PC-9 (cell line): ENCODE data around the gene ASB12. TPM values are rescaled to one million over a fixed set of nuclear protein-coding genes. Genes with fewer than 3 reads are reported as not detected.

ENCODE experiments used
- BruUV-seq: library from RNA; stranded (reverse); fragments of 400-500 nt; replicated peaks from 2 replicates; lab custom pipeline; 2021; lab: Mats Ljungman, UMichigan
- CTCF ChIA-PET: fragments of 300-600 bp; sonication (Branson Sonifier 250); formaldehyde crosslinking; loops from one replicate; lab custom pipeline; 2022; ENCODE audit warnings: antibody characterized with exemption; lab: Charles Lee
- POLR2A ChIA-PET: fragments of 300-600 bp; sonication (Branson Sonifier 250); formaldehyde crosslinking; loops from one replicate; lab custom pipeline; 2022; ENCODE audit warnings: antibody characterized with exemption; ENCODE audit not compliant: unreplicated experiment; lab: Charles Lee
- DNase-seq, 2 experiments: peaks; one replicate each; pipeline versions ENCODE4 v3.0.0 to v3.0.0-alpha.2; 2015 to 2022; ENCODE audit warnings: mixed read lengths in 1 of 2
- H2AFZ ChIP-seq: fragments of 200-600 bp; sonication (generic); 2 replicates; pipeline ENCODE4 v1.8.1; 2017; ENCODE audit warnings: antibody characterized with exemption
- H3F3A ChIP-seq: fragments of 200-600 bp; sonication (generic); 2 replicates; pipeline ENCODE4 v1.8.1; 2017; ENCODE audit warnings: antibody characterized with exemption, mild to moderate bottlenecking, low read depth; ENCODE audit not compliant: insufficient read depth
- H3K27ac ChIP-seq: fragments of 200-600 bp; sonication (generic); 2 replicates; pipeline ENCODE4 v1.6.1; 2016; ENCODE audit warnings: mixed run types
- H3K27me3 ChIP-seq: fragments of 200-600 bp; sonication (generic); 2 replicates; pipeline ENCODE4 v1.6.1; 2016; ENCODE audit warnings: low read depth, mixed run types; ENCODE audit not compliant: insufficient read depth
- H3K36me3 ChIP-seq: fragments of 200-600 bp; sonication (generic); 2 replicates; pipeline ENCODE4 v1.6.1; 2016; ENCODE audit warnings: low read depth, mixed run types
- H3K4me1 ChIP-seq: fragments of 200-600 bp; sonication (generic); replicated peaks from 2 replicates; pipeline ENCODE4 v1.6.1; 2016; ENCODE audit warnings: mixed run types; ENCODE audit not compliant: insufficient read depth
- H3K4me2 ChIP-seq: fragments of 200-600 bp; sonication (generic); 2 replicates; pipeline ENCODE4 v1.6.1; 2017; ENCODE audit warnings: mixed run types
- H3K4me3 ChIP-seq: fragments of 200-600 bp; sonication (generic); 2 replicates; pipeline ENCODE4 v1.6.1; 2016; ENCODE audit warnings: mixed run types
- H3K79me2 ChIP-seq: fragments of 200-600 bp; sonication (generic); 2 replicates; pipeline ENCODE4 v1.6.1; 2017; ENCODE audit warnings: low read depth, mixed run types
- H3K9me2 ChIP-seq: fragments of 200-600 bp; sonication (generic); 2 replicates; pipeline ENCODE4 v1.8.1; 2017; ENCODE audit warnings: mild to moderate bottlenecking; ENCODE audit not compliant: insufficient read depth
- H3K9me3 ChIP-seq: fragments of 200-600 bp; sonication (generic); 2 replicates; pipeline ENCODE4 v1.8.1; 2016; ENCODE audit warnings: low read depth; ENCODE audit not compliant: insufficient read depth
- H4K20me1 ChIP-seq: fragments of 200-600 bp; sonication (generic); 2 replicates; pipeline ENCODE4 v1.8.1; 2017; ENCODE audit not compliant: insufficient read depth
- EZH2 ChIP-seq: fragments of 200-600 bp; sonication (generic); IDR thresholded peaks from 2 replicates; pipeline ENCODE4 v1.8.0; 2017; ENCODE audit warnings: antibody characterized with exemption, low read depth
- intact Hi-C: fragments of 100-400 bp; cut with micrococcal nuclease; formaldehyde crosslinking; loops from one replicate; pipeline ENCODE4 v1.10.0; 2022; ENCODE audit not compliant: unreplicated experiment
- total RNA-seq: library from RNA; stranded (reverse); gene quantifications from 2 replicates; pipeline ENCODE4 v1.2.3, GENCODE V29; 2021
- TF ChIP-seq, protein P1 (sequence below): fragments of 200-600 bp; sonication (generic); conservative IDR thresholded peaks from 2 replicates; pipeline ENCODE4 v1.6.1; 2017; ENCODE audit warnings: mixed run types, antibody characterized with exemption, mild to moderate bottlenecking, moderate library complexity

The ASB12 gene
- total RNA-seq, 1 experiment from 2014 or later = not detected

- H3K27me3 ChIP-seq = no peaks in the 10 kb centered on the region
- H3K36me3 ChIP-seq = no peaks in the 10 kb centered on the region
- ChIA-PET CTCF (interaction anchor here (0.7 kb wide), 1 partner anchor 23 kb away, joined by 4 read pairs; no protein-coding TSS in a partner anchor), POLR2A (interaction anchor here (0.6 kb wide), 1 partner anchor 54 kb away, joined by 6 read pairs; no protein-coding TSS in a partner anchor)
- no peaks in the 10 kb centered on the region for H4K20me1 ChIP-seq
- intact Hi-C loops = loop anchor here (5.0 to 10.0 kb wide), 2 partner anchors 114 to 1329 kb away; partner anchors contain the start of gene LAS1L
- TF ChIP-seq, protein P1, sequence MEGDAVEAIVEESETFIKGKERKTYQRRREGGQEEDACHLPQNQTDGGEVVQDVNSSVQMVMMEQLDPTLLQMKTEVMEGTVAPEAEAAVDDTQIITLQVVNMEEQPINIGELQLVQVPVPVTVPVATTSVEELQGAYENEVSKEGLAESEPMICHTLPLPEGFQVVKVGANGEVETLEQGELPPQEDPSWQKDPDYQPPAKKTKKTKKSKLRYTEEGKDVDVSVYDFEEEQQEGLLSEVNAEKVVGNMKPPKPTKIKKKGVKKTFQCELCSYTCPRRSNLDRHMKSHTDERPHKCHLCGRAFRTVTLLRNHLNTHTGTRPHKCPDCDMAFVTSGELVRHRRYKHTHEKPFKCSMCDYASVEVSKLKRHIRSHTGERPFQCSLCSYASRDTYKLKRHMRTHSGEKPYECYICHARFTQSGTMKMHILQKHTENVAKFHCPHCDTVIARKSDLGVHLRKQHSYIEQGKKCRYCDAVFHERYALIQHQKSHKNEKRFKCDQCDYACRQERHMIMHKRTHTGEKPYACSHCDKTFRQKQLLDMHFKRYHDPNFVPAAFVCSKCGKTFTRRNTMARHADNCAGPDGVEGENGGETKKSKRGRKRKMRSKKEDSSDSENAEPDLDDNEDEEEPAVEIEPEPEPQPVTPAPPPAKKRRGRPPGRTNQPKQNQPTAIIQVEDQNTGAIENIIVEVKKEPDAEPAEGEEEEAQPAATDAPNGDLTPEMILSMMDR = no peak; the same call in 1 of the 2 replicates
- TF ChIP-seq EZH2 = no peak
- peaks cover 11% of the 10 kb centered on the region for H3K4me1 ChIP-seq
- H3K9me3 ChIP-seq = no peaks in the 10 kb centered on the region
- peak overlapping the region; percentile 81 for H3K4me3 ChIP-seq
- TSS peak; percentile 82 for BruUV-seq
- H3K27ac ChIP-seq = peak overlapping the region; percentile 84
- H3F3A ChIP-seq = peaks cover 11% of the 10 kb centered on the region; the same call in 1 of the 2 replicates
- H3K79me2 ChIP-seq = peaks cover 11% of the 10 kb centered on the region; the same call in 1 of the 2 replicates
- no peaks in the 10 kb centered on the region for H3K9me2 ChIP-seq
- peak; percentile 86 to 94 for DNase-seq
- H2AFZ ChIP-seq = peak overlapping the region; percentile 97
- peak overlapping the region; percentile 95 for H3K4me2 ChIP-seq
Observed at GRCh38 chrX:64205735-64206501, 24.5 kb downstream of the ASB12 start.

DNA sequence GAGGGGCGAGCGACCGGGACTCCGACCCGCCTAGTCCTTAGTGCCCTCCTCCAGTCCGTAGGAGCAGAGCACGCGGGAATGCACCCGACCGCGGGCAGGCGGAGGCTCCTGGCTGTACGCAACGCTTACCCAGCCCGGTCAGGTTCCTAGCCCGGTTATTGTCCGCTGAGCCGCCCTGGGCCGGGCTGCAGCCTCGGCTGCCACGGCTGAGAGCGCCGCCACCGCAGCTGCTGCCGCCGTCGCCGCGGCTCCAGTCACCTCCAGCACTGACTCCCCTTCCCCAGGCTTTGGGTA is 25.0 kb downstream of the ASB12 start, which contains the start of gene AMER1:
AMER1 (minus strand) TSS at position 268 of the 294 bp plus-strand sequence. CDS start 12,422 bp downstream, outside the sequence.
- peak within 1 kb of the TSS; percentile 95 for H3K4me2 ChIP-seq
- intact Hi-C loops = loop anchor here (5.0 to 10.0 kb wide), 2 partner anchors 113 to 1329 kb away; partner anchors contain the start of gene LAS1L
- H3K79me2 ChIP-seq = peaks cover 11% of the 10 kb centered on the region; the same call in 1 of the 2 replicates
- H3K9me2 ChIP-seq = no peaks in the 10 kb centered on the region
- H2AFZ ChIP-seq = peak within 1 kb of the TSS; percentile 97
- DNase-seq = no peak
- H3K36me3 ChIP-seq = no peaks in the 10 kb centered on the region
- H3K9me3 ChIP-seq = no peaks in the 10 kb centered on the region
- no peaks in the 10 kb centered on the region for H3K27me3 ChIP-seq
- BruUV-seq = no TSS peak
- no peak for TF ChIP-seq EZH2
- TF ChIP-seq, protein P1 = no peak
- ChIA-PET CTCF (no interaction called here), POLR2A (interaction anchor here (0.6 kb wide), 1 partner anchor 54 kb away, joined by 6 read pairs; no protein-coding TSS in a partner anchor)
- peak within 1 kb of the TSS; percentile 84 for H3K27ac ChIP-seq
- peaks cover 11% of the 10 kb centered on the region; the same call in 1 of the 2 replicates for H3F3A ChIP-seq
- peaks cover 11% of the 10 kb centered on the region for H3K4me1 ChIP-seq
- H4K20me1 ChIP-seq = no peaks in the 10 kb centered on the region
- H3K4me3 ChIP-seq = peak within 1 kb of the TSS; percentile 81

GRCh38 chrX:64204701-64205440 is 25.5 kb downstream of the ASB12 start:
- peak overlapping the region; percentile 97 for H2AFZ ChIP-seq

More at GRCh38 chrX:64204701-64205440, 25.5 kb downstream of the ASB12 start:
- Histone ChIP-seq H4K20me1 (no peaks in the 10 kb centered on the region), H3K36me3 (no peaks in the 10 kb centered on the region), H3K27me3 (no peaks in the 10 kb centered on the region), H3F3A (peaks cover 11% of the 10 kb centered on the region; the same call in 1 of the 2 replicates), H3K79me2 (peaks cover 11% of the 10 kb centered on the region; the same call in 1 of the 2 replicates), H3K9me2 (no peaks in the 10 kb centered on the region), H3K27ac (peak overlapping the region; percentile 84; the same call in 1 of the 2 replicates), H3K4me3 (peak overlapping the region; percentile 81), H3K4me1 (peaks cover 11% of the 10 kb centered on the region), H3K9me3 (no peaks in the 10 kb centered on the region), H3K4me2 (peak overlapping the region; percentile 95)
- DNase-seq = peak in 1 of 2 experiments; percentile 38
- no TSS peak for BruUV-seq
- ChIA-PET POLR2A (interaction anchor here (0.6 kb wide), 1 partner anchor 53 kb away, joined by 6 read pairs; no protein-coding TSS in a partner anchor), CTCF (no interaction called here)
- TF ChIP-seq, protein P1 = no peak
- no peak for TF ChIP-seq EZH2
- intact Hi-C loops = loop anchor here (5.0 to 10.0 kb wide), 2 partner anchors 113 to 1330 kb away; partner anchors contain the start of gene LAS1L
